Right ventricle myocardium superior (tissue), 1 donor: ENCODE data around the gene HDAC4. TPM values are rescaled to one million over a fixed set of nuclear protein-coding genes. Genes with fewer than 3 reads are reported as not detected.

ENCODE experiments used
- ATAC-seq: fragments of 200-7000 bp; cut with Tn5 transposase; one replicate; pipeline ENCODE4 v1.9.1; 2020; ENCODE audit warnings: mild to moderate bottlenecking; ENCODE audit not compliant: poor library complexity
- DNase-seq: peaks from one replicate; pipeline ENCODE4 v3.0.0-alpha.2; 2020
- intact Hi-C: fragments of 100-400 bp; cut with DNase I; formaldehyde crosslinking; loops from one replicate; pipeline ENCODE4 v1.11.2; 2022
- total RNA-seq: library from RNA; stranded (reverse); fragmentation: NEBNext Ultra II Directional; extraction: Animal tissue kit (Norgen Biotek cat#: 25700); gene quantifications from one replicate; pipeline ENCODE4 v1.2.1, GENCODE V29; 2021
- donor health status: DM: no; HTN: yes; CAD: no; lungs with severe emphysema.

Gene HDAC4
- total RNA-seq, 1 donor from 2014 or later = 24.9 TPM

DNA sequence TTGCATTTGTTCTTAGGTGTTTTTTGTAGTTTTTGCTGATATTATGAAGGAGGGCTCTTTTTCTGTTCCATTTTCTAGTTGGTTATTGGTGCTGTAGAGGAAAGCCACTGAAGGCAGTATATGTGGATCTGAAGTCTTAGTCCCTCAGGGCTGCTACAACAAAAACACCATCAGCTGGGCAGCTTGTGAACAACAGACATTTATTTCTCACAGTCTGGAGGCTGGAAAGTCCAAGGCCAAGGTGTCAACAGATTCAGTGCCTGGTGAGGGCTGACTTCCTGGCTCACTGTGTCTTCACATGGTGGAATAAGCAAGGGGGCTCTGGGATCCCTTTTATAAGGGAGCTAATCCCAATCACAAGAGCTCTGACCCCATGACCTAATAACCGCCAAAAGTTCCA lies 31.4 kb upstream of the HDAC4 start:
- no peak for ATAC-seq
- intact Hi-C loops = no loop called here
- DNase-seq = no peak

- intact Hi-C loops = no loop called here
- DNase-seq (no peak), ATAC-seq (no peak)
Measured at GRCh38 chr2:239431536-239431935, 30.7 kb upstream of the HDAC4 start.

GRCh38 chr2:239429473-239430350 lies 28.9 kb upstream of the HDAC4 start:
- intact Hi-C loops = no loop called here
- DNase-seq (no peak), ATAC-seq (no peak)

DNA sequence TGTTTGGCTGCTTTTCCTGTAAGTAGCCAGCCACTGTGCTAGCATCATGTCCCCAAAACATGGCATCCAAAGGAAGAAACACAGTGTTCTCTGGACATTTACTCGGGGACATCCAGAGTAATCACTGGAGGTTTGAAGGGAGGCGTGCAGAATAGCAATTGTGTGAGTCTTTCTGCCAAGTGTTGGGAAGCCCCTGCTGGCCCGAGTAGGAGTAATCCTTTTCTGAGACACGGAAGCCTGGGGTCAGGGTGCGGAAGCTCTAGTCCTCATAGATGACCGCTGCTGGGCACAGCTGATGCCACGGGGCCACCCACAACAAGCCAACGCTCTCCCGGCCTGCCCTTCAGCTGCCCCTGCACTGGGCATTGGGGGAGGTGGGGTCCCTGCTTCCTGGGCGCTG lies 24.8 kb upstream of the HDAC4 start:
- ATAC-seq (no peak), DNase-seq (no peak)
- intact Hi-C loops = no loop called here

GRCh38 chr2:239424337-239425045 lies 23.7 kb upstream of the HDAC4 start:
- intact Hi-C loops = no loop called here
- DNase-seq (no peak), ATAC-seq (no peak)

DNA sequence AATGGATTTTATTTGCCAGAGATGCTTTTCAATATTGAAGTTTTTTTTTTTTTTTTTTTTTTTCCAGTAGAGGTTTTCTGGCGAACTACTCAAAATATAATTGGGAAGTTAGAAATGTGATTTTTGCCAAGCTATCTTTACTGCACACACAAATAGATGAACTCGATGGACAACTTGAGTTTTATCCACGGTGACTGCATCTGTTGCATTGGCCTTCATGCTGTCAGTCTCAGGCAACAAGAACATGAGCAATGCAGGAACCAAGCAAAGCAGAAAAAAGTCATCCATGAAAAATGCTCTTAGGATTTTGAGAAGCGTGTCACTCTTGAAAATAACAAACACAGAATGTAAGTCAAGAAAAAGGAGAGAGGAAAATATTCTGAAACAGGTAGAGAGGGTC lies 22.7 kb upstream of the HDAC4 start:
- intact Hi-C loops = no loop called here
- no peak for ATAC-seq
- DNase-seq = no peak

- ATAC-seq = no peak
- intact Hi-C loops = no loop called here
- no peak for DNase-seq
Measured at GRCh38 chr2:239421851-239422250, 21.0 kb upstream of the HDAC4 start.

- DNase-seq = no peak
- intact Hi-C loops = no loop called here
- ATAC-seq = no peak
Measured at GRCh38 chr2:239420082-239420481, 19.3 kb upstream of the HDAC4 start.

GRCh38 chr2:239418918-239419317 lies 18.1 kb upstream of the HDAC4 start:
- intact Hi-C loops = no loop called here
- ATAC-seq = no peak
- DNase-seq = no peak

DNA sequence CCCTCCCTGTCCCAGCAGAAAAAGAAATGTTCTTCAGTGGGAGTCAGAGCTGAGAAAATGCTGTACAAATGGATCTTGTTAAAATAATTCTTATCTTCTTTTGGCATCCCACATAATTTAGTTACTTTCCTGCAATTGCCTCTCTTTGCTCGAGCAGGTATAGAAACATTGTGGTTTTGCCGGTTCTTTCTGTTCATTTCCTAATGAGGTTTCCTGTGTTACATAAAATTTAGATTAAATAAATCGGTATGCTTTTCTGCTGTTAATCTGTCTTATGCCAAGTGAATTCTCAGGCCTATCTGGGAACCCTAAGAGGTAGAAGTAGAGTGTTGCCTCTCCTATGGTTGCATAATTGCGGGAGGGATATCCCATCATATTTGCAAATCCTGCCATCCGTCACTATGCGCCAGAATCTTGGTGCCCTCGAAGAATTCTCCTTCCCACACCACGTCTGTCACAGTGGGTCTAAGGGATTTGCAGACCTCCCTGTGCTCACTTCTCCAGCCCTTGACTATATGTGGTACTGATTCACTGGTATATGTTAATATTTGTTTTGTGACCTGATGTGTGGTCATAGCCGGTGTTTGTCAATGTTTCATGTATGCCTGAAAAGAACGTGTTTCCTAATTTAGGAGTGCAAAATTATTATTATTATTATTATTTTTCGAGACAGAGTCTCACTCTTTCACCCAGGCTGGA lies 12.2 kb upstream of the HDAC4 start:
- intact Hi-C loops = no loop called here
- ATAC-seq (no peak), DNase-seq (no peak)

- ATAC-seq (no peak), DNase-seq (no peak)
- intact Hi-C loops = no loop called here
Measured at GRCh38 chr2:239411549-239412319, 10.9 kb upstream of the HDAC4 start.

DNA sequence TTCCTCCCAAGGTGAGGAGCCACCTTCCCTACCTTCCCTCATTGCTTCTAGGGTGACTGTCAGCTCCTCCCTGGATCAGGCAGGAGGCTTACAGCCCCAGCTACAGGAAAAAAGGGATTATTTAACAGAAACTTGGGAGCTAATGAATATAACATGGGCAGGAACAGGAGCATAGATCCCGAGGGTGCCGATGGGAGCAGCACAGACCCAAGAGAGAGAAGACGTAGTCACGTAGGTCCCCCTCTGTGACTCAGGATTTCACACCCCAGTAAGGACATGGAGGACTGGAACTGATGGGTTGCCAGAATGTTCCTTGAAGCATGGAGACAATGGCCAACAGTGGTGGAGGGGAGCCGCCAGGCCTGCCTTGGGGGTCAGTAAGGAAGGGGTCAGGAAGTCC lies 10.3 kb upstream of the HDAC4 start:
- DNase-seq (no peak), ATAC-seq (no peak)
- intact Hi-C loops = no loop called here

DNA sequence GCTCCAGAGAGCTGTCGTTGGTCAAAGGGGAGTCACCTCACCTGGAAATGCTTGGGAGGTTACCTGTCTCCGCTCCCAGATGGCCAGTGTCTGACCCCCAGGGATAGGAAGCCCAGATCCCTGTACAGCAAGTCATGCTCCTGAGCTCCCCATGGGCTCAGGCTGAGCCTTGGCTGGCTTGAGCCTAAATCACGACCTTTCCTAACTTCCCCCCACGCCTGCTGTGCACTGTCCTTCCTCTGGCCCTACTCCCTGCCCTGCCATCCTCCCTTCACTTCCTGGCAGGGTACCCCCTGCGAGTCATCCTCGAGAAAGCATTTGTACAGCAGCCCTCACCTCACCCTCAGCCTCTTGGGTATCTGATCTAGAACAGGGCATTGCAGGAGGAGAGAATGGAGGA lies 9.2 kb upstream of the HDAC4 start:
- ATAC-seq (no peak), DNase-seq (no peak)
- intact Hi-C loops = loop anchor here (10.0 kb wide), 1 partner anchor 285 kb away; no protein-coding TSS in a partner anchor

DNA sequence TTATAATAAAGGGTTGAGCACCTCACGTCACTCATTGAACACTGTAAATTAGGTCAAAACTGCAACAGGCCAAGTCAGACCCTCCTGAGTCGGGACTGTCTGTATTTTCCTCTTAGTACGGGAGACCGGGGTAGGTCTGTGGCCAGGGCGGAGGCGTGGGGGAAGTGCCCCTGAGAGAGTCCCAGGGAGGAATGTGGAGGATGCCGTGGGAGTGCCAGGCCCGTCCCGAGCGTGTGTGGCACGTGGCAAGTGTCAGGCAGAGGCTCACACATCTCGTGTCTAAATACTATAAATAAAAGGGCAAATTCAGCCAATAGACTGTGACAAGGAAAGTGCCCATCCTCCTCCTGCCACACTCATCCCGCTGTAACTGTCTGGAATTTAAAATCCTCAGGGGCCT lies 6.3 kb upstream of the HDAC4 start:
- intact Hi-C loops = loop anchor here (10.0 kb wide), 1 partner anchor 282 kb away; no protein-coding TSS in a partner anchor
- ATAC-seq = no peak
- no peak for DNase-seq

- intact Hi-C loops = loop anchor here (10.0 kb wide), 1 partner anchor 282 kb away; no protein-coding TSS in a partner anchor
- DNase-seq (no peak), ATAC-seq (no peak)
Measured at GRCh38 chr2:239406316-239406995, 5.6 kb upstream of the HDAC4 start.

DNA sequence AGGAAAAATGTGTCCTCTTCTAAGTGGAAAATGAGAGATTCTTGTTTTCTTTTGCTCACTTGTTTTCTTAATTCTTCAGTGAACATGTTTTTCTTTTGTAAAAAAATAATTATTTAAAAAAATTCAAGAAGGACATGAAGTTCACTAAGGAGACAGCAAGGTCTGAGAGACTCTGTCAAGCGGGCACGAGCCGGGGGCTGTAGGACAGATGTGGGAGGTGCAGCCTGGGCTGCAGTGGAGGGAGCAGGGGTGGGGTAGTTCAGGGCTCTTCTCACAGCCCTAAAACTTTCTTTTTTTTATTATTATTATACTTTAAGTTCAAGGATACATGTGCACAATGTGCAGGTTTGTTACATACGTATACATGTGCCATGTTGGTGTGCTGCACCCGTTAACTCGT lies 4.3 kb upstream of the HDAC4 start:
- intact Hi-C loops = loop anchor here (10.0 kb wide), 1 partner anchor 280 kb away; no protein-coding TSS in a partner anchor
- ATAC-seq = no peak
- no peak for DNase-seq

DNA sequence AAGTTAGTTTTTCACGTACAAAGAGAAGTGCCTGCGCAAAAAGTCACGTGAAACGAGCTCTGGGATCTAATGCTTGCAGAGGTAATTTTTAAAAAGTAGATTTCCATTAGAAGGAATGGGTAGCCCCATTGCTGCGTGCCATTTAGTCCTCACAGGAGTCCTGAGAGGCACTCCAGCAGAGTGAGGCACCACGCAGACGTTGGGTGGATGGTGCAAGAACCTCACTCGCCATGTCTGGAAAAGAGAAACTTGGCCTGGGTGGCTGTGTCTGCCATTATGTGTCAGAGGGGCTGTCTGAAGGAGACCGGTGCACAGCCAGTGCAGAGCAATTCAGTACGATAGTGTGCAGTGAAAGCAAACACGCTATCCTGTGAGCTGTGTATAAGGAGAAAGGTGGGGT lies 1.8 kb upstream of the HDAC4 start:
- no peak for DNase-seq
- intact Hi-C loops = loop anchor here (10.0 kb wide), 1 partner anchor 278 kb away; no protein-coding TSS in a partner anchor
- no peak for ATAC-seq

GRCh38 chr2:239401881-239402233 lies 1.0 kb upstream of the HDAC4 start:
- ATAC-seq = peak; percentile 10
- intact Hi-C loops = loop anchor here (10.0 kb wide), 1 partner anchor 277 kb away; no protein-coding TSS in a partner anchor
- no peak for DNase-seq
